NCI-H460 (cell line): ENCODE data around the gene CHPT1. TPM values are rescaled to one million over a fixed set of nuclear protein-coding genes. Genes with fewer than 3 reads are reported as not detected.
"Not testable (repeated sequence)": the region's sequence is repeated elsewhere in the genome, so short reads cannot be mapped to it uniquely, and the experiment has no call there.

Source experiments
- DNase-seq: peaks from one replicate; pipeline ENCODE4 v3.0.0-alpha.2; 2016; ENCODE audit warnings: low read depth; ENCODE audit errors: extremely low read depth
- total RNA-seq: library from RNA; depleted of rRNA; stranded (reverse); fragments of >200 nt; shearing (Covaris generic); gene quantifications from 2 replicates; pipeline ENCODE4 v1.2.3, GENCODE V29; 2014

Gene CHPT1
- total RNA-seq, 1 experiment from 2014 or later: 83.3 TPM

- no peak for DNase-seq
These were observed 22.1 kb downstream of the CHPT1 start for GRCh38 chr12:101719566-101719965.

DNA sequence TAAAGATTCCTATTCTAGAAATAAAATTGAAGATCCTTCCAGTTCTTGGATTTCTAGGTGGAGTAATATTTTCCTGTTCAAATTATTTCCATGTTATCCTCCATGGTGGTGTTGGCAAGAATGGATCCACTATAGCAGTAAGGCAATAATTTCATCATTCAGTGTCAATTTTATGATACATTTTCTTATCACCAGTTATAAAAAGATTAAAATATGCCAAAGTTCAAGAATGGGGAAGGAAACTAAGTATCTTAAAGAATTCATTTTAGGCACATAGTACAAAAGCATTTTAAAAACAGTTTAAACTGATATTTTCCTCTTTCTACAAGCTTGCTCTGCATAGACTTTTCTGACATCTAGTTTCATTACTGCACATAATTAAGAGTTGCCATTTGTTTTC is 22.7 kb downstream of the CHPT1 start:
- DNase-seq: no peak

- DNase-seq: no peak
These were observed 25.0 kb downstream of the CHPT1 start for GRCh38 chr12:101722392-101722791.

GRCh38 chr12:101727098-101727497 is 29.7 kb downstream of the CHPT1 start:
- DNase-seq: no peak

- DNase-seq: no peak
These were observed 32.4 kb downstream of the CHPT1 start for GRCh38 chr12:101729842-101730241.

- no peak for DNase-seq
These were observed 34.9 kb downstream of the CHPT1 start for GRCh38 chr12:101732318-101732717.

DNA sequence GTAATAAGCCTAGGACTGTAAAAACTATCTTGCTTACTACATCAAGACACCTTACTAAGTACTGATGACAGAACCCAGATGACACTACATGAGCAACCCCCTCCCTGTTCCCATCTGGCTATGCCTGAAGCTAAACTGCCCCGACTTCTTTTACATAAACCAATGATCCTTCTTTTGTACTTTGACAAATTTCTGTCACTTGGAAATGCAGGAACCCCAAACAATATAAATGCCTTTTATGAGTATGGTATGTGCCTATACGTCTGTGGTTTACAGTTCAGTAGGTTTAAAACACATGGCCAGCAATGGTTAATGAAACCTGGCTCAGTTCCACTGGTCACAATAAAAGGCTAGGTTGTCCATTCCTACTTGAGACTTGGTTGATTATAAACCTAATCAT is 35.7 kb downstream of the CHPT1 start:
- no peak for DNase-seq

DNA sequence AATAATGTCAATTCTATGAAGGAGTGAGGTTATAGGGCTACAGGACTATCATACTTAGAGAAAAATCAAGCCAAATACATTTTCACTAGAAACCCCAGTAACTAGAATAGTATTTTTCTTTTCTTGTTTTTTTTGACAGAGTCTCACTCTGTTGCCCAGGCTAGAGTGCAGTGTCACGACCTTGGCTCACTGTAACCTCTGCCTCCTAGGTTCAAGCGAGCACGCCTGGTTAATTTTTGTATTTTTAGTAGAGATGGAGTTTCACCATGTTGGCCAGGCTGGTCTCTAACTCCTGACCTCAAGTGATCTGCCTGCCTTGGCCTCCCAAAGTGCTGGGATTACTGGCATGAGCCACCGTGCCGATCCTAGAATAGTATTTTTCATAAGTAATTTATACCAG is 37.0 kb downstream of the CHPT1 start:
- not testable (repeated sequence) for DNase-seq

- no peak for DNase-seq
These were observed 40.0 kb downstream of the CHPT1 start for GRCh38 chr12:101737476-101737875.

DNA sequence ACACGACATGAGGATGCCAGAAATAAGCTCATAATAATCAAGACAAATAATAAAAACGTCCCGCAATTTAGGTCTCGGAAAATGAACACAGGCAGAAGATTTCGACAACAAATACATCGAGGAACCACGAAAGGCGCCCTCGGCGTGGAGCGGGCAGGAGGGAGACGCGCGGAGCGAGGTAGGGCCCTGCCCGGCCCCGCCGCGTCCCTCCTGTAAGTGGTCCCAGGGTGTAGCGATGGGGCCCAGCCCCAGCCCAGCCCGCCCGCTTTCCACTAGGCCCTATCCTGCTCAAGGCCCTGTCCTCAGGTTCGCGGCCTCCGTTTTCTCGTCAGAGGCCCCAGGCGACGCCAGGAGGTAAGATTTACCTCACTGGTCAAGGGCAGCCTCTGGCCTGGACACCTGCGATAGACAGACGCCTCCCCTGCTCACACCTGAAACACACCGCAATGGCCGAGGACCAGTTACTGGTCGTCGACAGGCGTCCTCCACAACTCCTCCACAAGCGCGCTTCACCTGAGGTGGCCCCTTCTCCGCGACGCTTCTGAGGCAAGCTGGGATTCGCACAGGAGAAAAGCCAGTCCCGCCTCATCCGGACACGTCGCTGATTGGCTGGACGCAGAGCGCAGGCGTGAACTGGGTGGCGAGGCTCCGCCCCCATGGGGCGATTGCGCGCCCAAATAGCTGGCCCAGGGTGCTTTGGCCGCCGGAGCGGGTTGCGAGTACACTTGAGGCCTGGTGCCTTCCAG is 41.7 kb downstream of the CHPT1 start, which contains the start of gene SYCP3:
SYCP3 (minus strand) TSS at position 543 of the 746 bp plus-strand sequence. CDS start 1,527 bp downstream, outside the sequence.
- no peak for DNase-seq

GRCh38 chr12:101740566-101740965 is 43.1 kb downstream of the CHPT1 start:
- no peak for DNase-seq

DNA sequence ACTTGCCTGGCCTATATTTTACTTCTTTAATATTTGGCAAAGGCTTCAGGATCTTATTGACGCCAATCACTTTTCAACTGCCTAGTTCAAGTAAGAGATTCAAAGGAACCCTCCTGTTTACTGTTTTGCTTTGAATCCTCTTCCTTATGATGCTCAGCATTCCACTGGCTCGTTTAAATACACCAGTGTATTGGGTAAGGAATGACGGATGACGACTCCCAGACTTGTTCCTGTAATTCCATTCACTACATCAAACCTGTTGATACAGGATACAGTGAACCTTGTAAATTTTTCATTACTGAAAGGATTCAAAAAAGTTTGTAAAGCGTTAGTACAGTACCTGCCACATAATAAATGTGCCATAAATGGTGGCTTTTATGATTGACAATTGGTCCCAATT is 43.5 kb downstream of the CHPT1 start:
- DNase-seq: no peak

- no peak for DNase-seq
These were observed 45.8 kb downstream of the CHPT1 start for GRCh38 chr12:101743242-101743641.

DNA sequence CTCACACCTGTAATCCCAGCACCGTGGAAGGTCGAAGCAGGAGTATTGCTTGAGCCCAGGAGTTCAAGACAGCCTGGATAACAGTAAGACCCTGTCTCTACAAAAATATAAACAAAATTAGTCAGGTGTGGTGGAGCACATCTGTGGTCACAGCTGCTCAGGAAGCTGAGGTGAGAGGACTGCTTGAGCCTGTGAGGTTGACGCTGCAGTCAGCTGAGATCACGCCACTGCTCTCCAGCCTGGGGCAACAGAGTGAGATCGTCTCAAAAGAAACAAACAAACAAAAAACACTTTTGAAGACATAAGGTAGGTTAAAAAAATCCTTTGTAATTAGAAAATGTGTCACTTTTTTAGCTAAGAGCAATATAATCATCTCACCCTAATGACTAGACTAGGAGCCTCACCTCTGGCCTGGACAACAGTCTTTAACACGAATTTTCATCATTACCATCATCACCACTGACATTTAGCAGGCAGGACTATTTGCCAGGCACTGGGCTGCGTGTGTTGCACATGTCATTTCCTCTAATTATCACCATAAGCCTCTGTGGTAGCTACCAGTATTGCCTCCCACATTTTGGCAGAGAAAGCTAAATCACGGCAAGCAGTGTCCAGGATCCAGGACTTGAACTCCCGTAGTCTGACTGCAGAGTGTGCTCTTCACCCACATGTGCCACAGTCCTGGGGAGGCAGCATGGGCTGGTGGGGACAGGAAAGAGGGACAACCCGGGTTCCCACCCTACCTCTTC is 46.5 kb downstream of the CHPT1 start:
- DNase-seq: no peak

DNA sequence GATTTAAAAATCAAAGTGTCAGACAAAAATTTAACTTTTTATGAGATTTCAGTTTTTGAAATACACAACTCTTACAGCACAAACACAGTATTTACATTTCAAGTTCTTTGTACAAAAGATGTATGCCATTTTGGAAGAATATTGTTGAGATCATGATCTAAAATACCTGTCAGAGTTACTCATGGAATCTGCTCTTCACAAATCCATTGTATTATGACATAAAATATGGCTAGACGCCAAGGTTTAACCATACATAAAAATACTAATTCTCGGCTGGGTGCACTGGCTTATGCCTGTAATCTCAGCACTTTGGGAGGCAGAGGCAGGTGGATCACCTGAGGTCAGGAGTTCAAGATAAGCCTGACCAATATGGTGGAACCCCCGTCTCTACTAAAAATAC is 48.0 kb downstream of the CHPT1 start:
- no peak for DNase-seq

GRCh38 chr12:101746196-101746595 is 48.8 kb downstream of the CHPT1 start:
- DNase-seq: no peak

DNA sequence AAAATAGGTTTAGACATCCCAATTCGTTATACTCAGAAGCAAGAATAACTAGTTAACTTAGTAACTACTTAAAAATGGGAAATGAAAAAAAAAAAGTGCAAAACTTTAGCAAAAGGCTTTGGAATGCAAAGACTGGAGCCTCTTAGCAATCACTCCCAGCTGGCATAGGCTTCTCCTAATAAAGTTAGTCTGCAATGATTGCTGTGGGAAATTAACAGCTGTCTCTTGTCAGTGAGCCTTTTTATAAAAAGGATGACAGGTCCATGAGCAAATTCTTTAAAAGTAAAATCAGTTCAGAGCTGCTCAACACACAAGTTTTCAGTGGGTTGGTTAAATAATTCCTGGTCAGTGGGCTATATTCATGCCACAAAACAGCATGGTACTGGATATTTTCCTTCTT is 49.2 kb downstream of the CHPT1 start:
- no peak for DNase-seq

DNA sequence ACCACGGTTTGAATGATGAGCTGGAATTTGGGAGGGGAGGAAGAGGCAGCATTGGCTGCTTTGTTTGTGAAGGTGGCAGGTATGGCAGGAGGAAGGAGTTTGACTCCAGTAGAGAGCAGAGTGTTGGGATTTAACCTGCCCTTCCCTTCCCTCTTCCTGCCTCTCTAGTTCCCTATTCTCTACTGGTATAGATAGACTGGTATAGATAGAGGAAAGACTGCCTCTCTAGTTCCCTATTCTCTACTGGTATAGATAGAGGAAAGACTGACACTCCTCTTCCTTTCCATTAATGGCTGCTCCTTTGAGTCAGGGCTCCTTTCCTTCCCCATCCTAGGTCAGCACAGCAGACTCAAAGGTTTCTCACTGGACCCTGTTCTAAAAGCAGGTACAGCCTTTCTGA is 50.3 kb downstream of the CHPT1 start:
- no peak for DNase-seq

GRCh38 chr12:101748907-101749306 is 51.5 kb downstream of the CHPT1 start:
- no peak for DNase-seq

DNA sequence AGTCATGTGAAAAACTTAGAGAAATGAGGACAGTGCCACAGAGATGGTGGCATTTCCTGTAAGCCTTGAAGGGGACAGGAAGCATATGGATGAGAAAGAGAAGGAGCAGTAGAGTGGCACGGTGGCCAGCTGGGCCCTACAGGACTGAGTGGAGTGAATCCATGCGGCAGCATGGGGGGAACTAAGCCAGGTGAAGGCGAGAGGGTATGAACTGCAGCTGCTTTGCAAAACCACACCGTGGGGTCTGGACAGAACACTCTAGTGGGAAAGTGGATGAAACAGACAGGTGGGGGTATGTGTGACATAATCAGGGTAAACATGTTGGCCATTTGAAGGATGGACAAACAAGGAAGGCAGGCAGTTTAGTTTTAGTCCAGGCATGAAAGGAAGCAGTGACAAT is 52.2 kb downstream of the CHPT1 start:
- DNase-seq: no peak

GRCh38 chr12:101750152-101750551 is 52.7 kb downstream of the CHPT1 start:
- DNase-seq: no peak

DNA sequence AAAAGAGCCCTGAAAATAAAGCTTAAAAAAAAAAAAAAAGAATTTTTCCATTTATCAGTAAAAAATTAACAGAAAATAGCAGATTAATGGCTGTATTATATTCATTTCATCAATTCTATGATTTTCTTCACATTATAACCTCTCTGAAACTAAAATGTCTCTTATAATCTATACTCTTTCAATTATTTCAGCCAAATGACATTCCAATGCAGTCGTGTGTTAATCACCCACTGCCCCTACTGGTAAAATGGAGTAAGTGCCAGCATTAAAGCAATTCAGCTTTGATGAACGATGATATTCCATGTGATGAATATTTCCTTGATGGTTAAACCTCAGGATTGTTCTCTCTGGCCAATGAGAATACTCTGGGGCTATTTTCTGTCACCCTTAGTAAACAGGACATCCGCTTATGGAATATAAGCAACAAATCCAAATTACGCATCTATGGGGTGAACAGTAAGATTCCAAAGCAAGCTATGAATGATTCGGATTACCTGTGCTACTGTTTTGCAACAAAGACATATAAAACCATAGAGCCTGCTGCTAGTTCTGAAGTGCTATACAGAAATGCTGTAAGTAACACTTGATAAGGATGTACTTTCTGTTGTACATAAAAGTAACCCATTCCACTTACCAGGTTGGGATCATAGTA is 62.1 kb downstream of the CHPT1 start:
- DNase-seq: peak; percentile 40
